Measurements from ENCODE around the gene ECT2L. TPM values are rescaled to one million over a fixed set of nuclear protein-coding genes. Genes with fewer than 3 reads are reported as not detected.

The ECT2L gene
- total RNA-seq, 3 donors from 2014 or later, result not detected

- H3K4me1 ChIP-seq (ENCODE audit: low read depth), result no peaks in the 10 kb centered on the region
- peak; percentile 94 for ATAC-seq
- no peak for TF ChIP-seq CTCF (IDR thresholded peaks at IDR 0.05)
- no peaks in the 10 kb centered on the region for H3K9me3 ChIP-seq
- DNase-seq, result peak in 1 of 3 donors; percentile 17
- intact Hi-C loops (cut with DNase I, micrococcal nuclease), result no loop called here
- no peak overlapping the region for H3K4me3 ChIP-seq
- no peaks in the 10 kb centered on the region for H3K36me3 ChIP-seq (ENCODE audit: low read depth)
Observed at GRCh38 chr6:138907167-138907566, 111.3 kb downstream of the ECT2L start.

- no peak for TF ChIP-seq CTCF (IDR thresholded peaks at IDR 0.05)
- no peak for ATAC-seq
- H3K9me3 ChIP-seq, result no peaks in the 10 kb centered on the region
- no peaks in the 10 kb centered on the region for H3K36me3 ChIP-seq (ENCODE audit: low read depth)
- intact Hi-C loops (cut with DNase I, micrococcal nuclease), result no loop called here
- DNase-seq, result no peak
- no peaks in the 10 kb centered on the region for H3K4me1 ChIP-seq (ENCODE audit: low read depth)
- no peak overlapping the region for H3K4me3 ChIP-seq
Observed at GRCh38 chr6:138909511-138909910, 113.6 kb downstream of the ECT2L start.

GRCh38 chr6:138909975-138910374, 114.1 kb downstream of the ECT2L start:
- ATAC-seq (no peak), DNase-seq (no peak)
- no peak for TF ChIP-seq CTCF (IDR thresholded peaks at IDR 0.05)
- H3K4me3 ChIP-seq, result no peak overlapping the region
- intact Hi-C loops (cut with DNase I, micrococcal nuclease), result no loop called here
- no peaks in the 10 kb centered on the region for H3K36me3 ChIP-seq (ENCODE audit: low read depth)
- H3K9me3 ChIP-seq, result no peaks in the 10 kb centered on the region
- no peaks in the 10 kb centered on the region for H3K4me1 ChIP-seq (ENCODE audit: low read depth)

- TF ChIP-seq CTCF (IDR thresholded peaks at IDR 0.05), result no peak
- Histone ChIP-seq H3K36me3 (ENCODE audit: low read depth) (no peaks in the 10 kb centered on the region), H3K4me1 (ENCODE audit: low read depth) (no peaks in the 10 kb centered on the region), H3K9me3 (no peaks in the 10 kb centered on the region), H3K4me3 (no peak overlapping the region)
- DNase-seq (no peak), ATAC-seq (no peak)
- intact Hi-C loops (cut with DNase I, micrococcal nuclease), result no loop called here
Observed at GRCh38 chr6:138912308-138912707, 116.4 kb downstream of the ECT2L start.

GRCh38 chr6:138914701-138915100, 118.8 kb downstream of the ECT2L start:
- Histone ChIP-seq H3K9me3 (no peaks in the 10 kb centered on the region), H3K4me1 (ENCODE audit: low read depth) (no peaks in the 10 kb centered on the region), H3K36me3 (ENCODE audit: low read depth) (no peaks in the 10 kb centered on the region), H3K4me3 (no peak overlapping the region)
- intact Hi-C loops (cut with DNase I, micrococcal nuclease), result no loop called here
- TF ChIP-seq CTCF (IDR thresholded peaks at IDR 0.05), result no peak
- no peak for ATAC-seq
- DNase-seq, result no peak

GRCh38 chr6:138920906-138921305, 125.0 kb downstream of the ECT2L start:
- TF ChIP-seq CTCF (IDR thresholded peaks at IDR 0.05), result no peak
- Histone ChIP-seq H3K36me3 (ENCODE audit: low read depth) (no peaks in the 10 kb centered on the region), H3K4me1 (ENCODE audit: low read depth) (no peaks in the 10 kb centered on the region), H3K9me3 (no peaks in the 10 kb centered on the region), H3K4me3 (no peak overlapping the region)
- intact Hi-C loops (cut with DNase I, micrococcal nuclease), result no loop called here
- ATAC-seq, result no peak
- no peak for DNase-seq

Data from mucosa of descending colon (tissue), 3 donors.